OCI-LY1 (cell line): ENCODE data around the gene KLHL36.

Experiments
- H2AFZ ChIP-seq: fragments of 200-600 bp; sonication (generic), shearing (Covaris generic); 2 replicates; pipeline ENCODE4 v1.6.0; 2014; ENCODE audit warnings: antibody characterized with exemption, mild to moderate bottlenecking, low read length
- H3F3A ChIP-seq: fragments of 200-600 bp; sonication (generic), shearing (Covaris generic); 2 replicates; pipeline ENCODE4 v1.6.0; 2014; ENCODE audit warnings: mild to moderate bottlenecking, antibody characterized with exemption, low read length, moderate library complexity; ENCODE audit not compliant: insufficient read depth
- H3K27ac ChIP-seq: fragments of 200-600 bp; sonication (generic); 2 replicates; pipeline ENCODE4 v1.5.1; 2014; ENCODE audit warnings: low read length, mixed run types, mild to moderate bottlenecking, low read depth; ENCODE audit not compliant: poor library complexity, severe bottlenecking
- H3K27me3 ChIP-seq: fragments of 200-600 bp; sonication (generic); 2 replicates; pipeline ENCODE4 v1.6.0; 2014; ENCODE audit warnings: antibody characterized with exemption, mild to moderate bottlenecking, low read length, moderate library complexity; ENCODE audit not compliant: insufficient read depth
- H3K36me3 ChIP-seq: fragments of 200-600 bp; sonication (generic); 2 replicates; pipeline ENCODE4 v1.6.1; 2014; ENCODE audit warnings: mild to moderate bottlenecking, antibody characterized with exemption, low read length, moderate library complexity, mixed read lengths; ENCODE audit not compliant: insufficient read depth
- H3K4me1 ChIP-seq: fragments of 200-600 bp; sonication (generic); 2 replicates; pipeline ENCODE4 v1.5.1; 2014; ENCODE audit warnings: mild to moderate bottlenecking, low read length, moderate library complexity; ENCODE audit not compliant: insufficient read depth, severe bottlenecking
- H3K4me2 ChIP-seq: fragments of 200-600 bp; sonication (generic), shearing (Covaris generic); 2 replicates; pipeline ENCODE4 v1.6.1; 2014; ENCODE audit warnings: low read length
- H3K4me3 ChIP-seq: fragments of 200-600 bp; sonication (generic); 2 replicates; pipeline ENCODE4 v1.5.1; 2014; ENCODE audit warnings: low read length, low read depth, mild to moderate bottlenecking, mixed read lengths; ENCODE audit not compliant: poor library complexity, severe bottlenecking
- H3K79me2 ChIP-seq: fragments of 200-600 bp; shearing (Covaris generic); 2 replicates; pipeline ENCODE4 v1.6.1; 2016; ENCODE audit warnings: mixed run types, low read length, mixed read lengths; ENCODE audit not compliant: insufficient read depth
- H3K9ac ChIP-seq: fragments of 200-600 bp; sonication (generic), shearing (Covaris generic); 2 replicates; pipeline ENCODE4 v1.6.1; 2014; ENCODE audit warnings: mild to moderate bottlenecking, low read length, mixed read lengths
- H3K9me2 ChIP-seq: fragments of 200-600 bp; sonication (generic), shearing (Covaris generic); 2 replicates; pipeline ENCODE4 v1.6.1; 2014; ENCODE audit warnings: low read depth, mild to moderate bottlenecking, low read length, mixed read lengths
- H3K9me3 ChIP-seq: fragments of 200-600 bp; shearing (Covaris generic); 2 replicates; pipeline ENCODE4 v1.6.1; 2014; ENCODE audit warnings: low read length, mixed read lengths
- H4K20me1 ChIP-seq: fragments of 200-600 bp; sonication (generic), shearing (Covaris generic); 2 replicates; pipeline ENCODE4 v1.6.0; 2016; ENCODE audit warnings: mild to moderate bottlenecking, low read length; ENCODE audit not compliant: insufficient read depth
- EZH2 ChIP-seq: fragments of 200-600 bp; sonication (generic), shearing (Covaris generic); IDR thresholded peaks from 2 replicates; pipeline ENCODE4 v1.8.0; 2017; ENCODE audit warnings: borderline replicate concordance, mixed run types, mild to moderate bottlenecking, antibody characterized with exemption, low read length, moderate library complexity, mixed read lengths
- TF ChIP-seq, protein P1 (sequence below): fragments of 200-600 bp; sonication (generic), shearing (Covaris generic); IDR thresholded peaks from 2 replicates; pipeline ENCODE4 v1.5.1; 2017; ENCODE audit warnings: mild to moderate bottlenecking, antibody characterized with exemption, low read length, moderate library complexity, mixed read lengths

Gene KLHL36

DNA sequence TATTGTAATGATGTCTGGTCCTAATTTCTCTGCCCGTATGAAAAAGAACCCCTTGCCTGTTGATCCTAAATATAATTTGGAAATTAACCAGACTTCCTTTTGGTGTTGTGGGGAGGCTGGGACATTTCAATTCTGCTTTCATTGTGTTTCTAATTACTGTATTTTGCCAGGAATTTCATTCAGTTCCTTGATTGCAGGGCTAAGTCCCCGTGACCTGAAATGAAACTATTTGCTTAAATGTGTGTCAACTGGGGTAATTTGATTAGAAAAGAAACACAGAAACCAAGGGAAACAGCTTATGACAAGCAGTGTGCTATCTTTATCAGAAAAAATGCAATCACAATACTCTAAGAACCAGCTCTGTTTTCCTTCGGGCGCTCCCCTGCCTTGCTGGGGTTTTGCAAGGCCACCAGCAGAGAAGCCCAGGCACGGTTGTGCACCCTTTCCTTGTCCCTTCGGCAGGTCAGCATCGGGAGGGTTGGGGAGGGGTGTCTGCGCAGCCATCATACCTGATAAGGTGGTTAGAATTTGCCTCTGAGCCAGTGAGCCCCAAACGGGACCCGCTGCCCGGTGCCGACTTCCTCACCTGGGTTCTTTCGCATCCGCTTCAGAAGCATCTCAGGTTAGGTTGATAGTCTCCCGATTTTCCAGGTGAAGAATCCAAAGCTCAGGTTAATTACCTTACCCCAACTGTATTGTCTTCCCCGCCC, 19.4 kb downstream of the KLHL36 start:
- H3K4me3 ChIP-seq, result no peak overlapping the region
- peaks cover 21% of the 10 kb centered on the region; the same call in 1 of the 2 replicates for H3K36me3 ChIP-seq
- no peak overlapping the region for H3K9ac ChIP-seq
- no peaks in the 10 kb centered on the region for H3K9me2 ChIP-seq
- no peak overlapping the region for H3K4me2 ChIP-seq
- no peak overlapping the region for H3K27ac ChIP-seq
- peaks cover 21% of the 10 kb centered on the region for H3K4me1 ChIP-seq
- H3K27me3 ChIP-seq, result no peaks in the 10 kb centered on the region
- no peaks in the 10 kb centered on the region for H4K20me1 ChIP-seq
- no peaks in the 10 kb centered on the region for H3K9me3 ChIP-seq
- H2AFZ ChIP-seq, result no peak overlapping the region
- no peaks in the 10 kb centered on the region for H3F3A ChIP-seq
- TF ChIP-seq, protein P1, sequence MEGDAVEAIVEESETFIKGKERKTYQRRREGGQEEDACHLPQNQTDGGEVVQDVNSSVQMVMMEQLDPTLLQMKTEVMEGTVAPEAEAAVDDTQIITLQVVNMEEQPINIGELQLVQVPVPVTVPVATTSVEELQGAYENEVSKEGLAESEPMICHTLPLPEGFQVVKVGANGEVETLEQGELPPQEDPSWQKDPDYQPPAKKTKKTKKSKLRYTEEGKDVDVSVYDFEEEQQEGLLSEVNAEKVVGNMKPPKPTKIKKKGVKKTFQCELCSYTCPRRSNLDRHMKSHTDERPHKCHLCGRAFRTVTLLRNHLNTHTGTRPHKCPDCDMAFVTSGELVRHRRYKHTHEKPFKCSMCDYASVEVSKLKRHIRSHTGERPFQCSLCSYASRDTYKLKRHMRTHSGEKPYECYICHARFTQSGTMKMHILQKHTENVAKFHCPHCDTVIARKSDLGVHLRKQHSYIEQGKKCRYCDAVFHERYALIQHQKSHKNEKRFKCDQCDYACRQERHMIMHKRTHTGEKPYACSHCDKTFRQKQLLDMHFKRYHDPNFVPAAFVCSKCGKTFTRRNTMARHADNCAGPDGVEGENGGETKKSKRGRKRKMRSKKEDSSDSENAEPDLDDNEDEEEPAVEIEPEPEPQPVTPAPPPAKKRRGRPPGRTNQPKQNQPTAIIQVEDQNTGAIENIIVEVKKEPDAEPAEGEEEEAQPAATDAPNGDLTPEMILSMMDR, result no peak
- no peak for TF ChIP-seq EZH2
- no peaks in the 10 kb centered on the region for H3K79me2 ChIP-seq

DNA sequence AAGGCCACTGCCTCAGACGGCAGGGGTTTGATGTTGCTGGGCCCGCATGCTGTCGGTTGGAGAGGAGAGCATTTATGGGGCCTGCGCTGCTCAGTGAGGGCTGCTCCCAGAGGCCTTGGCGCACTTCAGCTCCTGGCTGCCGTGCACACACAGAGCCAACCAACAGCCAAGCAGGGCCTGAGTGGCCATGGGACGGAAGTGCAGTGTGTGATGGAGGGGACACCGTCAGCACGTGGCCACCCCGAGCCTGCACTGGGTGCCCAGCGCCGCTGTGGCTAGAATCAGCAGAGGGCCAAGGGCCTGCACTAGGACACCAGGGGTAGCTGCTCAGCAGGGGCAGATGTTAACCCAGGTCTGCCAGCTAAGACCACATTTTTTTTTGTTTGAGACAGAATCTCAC, 21.8 kb downstream of the KLHL36 start:
- Histone ChIP-seq H3K79me2 (no peaks in the 10 kb centered on the region), H3K27me3 (no peaks in the 10 kb centered on the region), H3K4me2 (no peak overlapping the region), H3K4me1 (peaks cover 6% of the 10 kb centered on the region), H3K27ac (no peak overlapping the region), H3K36me3 (peaks cover 6% of the 10 kb centered on the region; the same call in 1 of the 2 replicates), H4K20me1 (no peaks in the 10 kb centered on the region), H3K9me3 (no peaks in the 10 kb centered on the region), H3F3A (no peaks in the 10 kb centered on the region), H3K9me2 (no peaks in the 10 kb centered on the region), H3K9ac (no peak overlapping the region), H2AFZ (no peak overlapping the region), H3K4me3 (no peak overlapping the region)
- TF ChIP-seq, protein P1, result no peak
- TF ChIP-seq EZH2, result no peak

GRCh38 chr16:84672276-84673202, 24.2 kb downstream of the KLHL36 start:
- H3K4me3 ChIP-seq, result no peak overlapping the region
- H2AFZ ChIP-seq, result no peak overlapping the region
- H3K27ac ChIP-seq, result no peak overlapping the region
- no peaks in the 10 kb centered on the region for H3K36me3 ChIP-seq
- H3K9ac ChIP-seq, result no peak overlapping the region
- H3K4me1 ChIP-seq, result peaks cover 6% of the 10 kb centered on the region
- H3F3A ChIP-seq, result no peaks in the 10 kb centered on the region
- no peaks in the 10 kb centered on the region for H3K27me3 ChIP-seq
- H3K79me2 ChIP-seq, result no peaks in the 10 kb centered on the region
- H3K9me3 ChIP-seq, result no peaks in the 10 kb centered on the region
- H4K20me1 ChIP-seq, result no peaks in the 10 kb centered on the region
- TF ChIP-seq EZH2, result no peak
- TF ChIP-seq, protein P1, result peak; percentile 86
- no peak overlapping the region for H3K4me2 ChIP-seq
- no peaks in the 10 kb centered on the region for H3K9me2 ChIP-seq
